Loucy (cell line): Measurements from ENCODE around the gene GAS7.

Experiments
- H2AFZ ChIP-seq: fragments of 200-600 bp; sonication (generic); 2 replicates; pipeline ENCODE4 v1.6.0; 2016; ENCODE audit warnings: antibody characterized with exemption, mild to moderate bottlenecking, low read length, moderate library complexity
- H3F3A ChIP-seq: fragments of 200-600 bp; 2 replicates; pipeline ENCODE4 v1.6.0; 2016; ENCODE audit warnings: antibody characterized with exemption, low read depth, mild to moderate bottlenecking
- H3K27me3 ChIP-seq: fragments of 200-600 bp; sonication (generic); 2 replicates; pipeline ENCODE4 v1.6.1; 2014; ENCODE audit warnings: low read length, mild to moderate bottlenecking; ENCODE audit not compliant: insufficient read depth, poor library complexity, severe bottlenecking
- H3K36me3 ChIP-seq: fragments of 200-600 bp; sonication (generic); 2 replicates; pipeline ENCODE4 v1.6.1; 2016; ENCODE audit warnings: low read length; ENCODE audit not compliant: insufficient read depth
- H3K4me1 ChIP-seq: fragments of 200-600 bp; sonication (generic); 2 replicates; pipeline ENCODE4 v1.5.1; 2014; ENCODE audit warnings: low read length, mild to moderate bottlenecking; ENCODE audit not compliant: insufficient read depth, poor library complexity, severe bottlenecking
- H3K4me2 ChIP-seq: fragments of 200-600 bp; sonication (generic); 2 replicates; pipeline ENCODE4 v1.6.0; 2014; ENCODE audit warnings: antibody characterized with exemption, low read length, low read depth, mild to moderate bottlenecking; ENCODE audit not compliant: poor library complexity, severe bottlenecking
- H3K4me3 ChIP-seq: fragments of 200-600 bp; sonication (generic); 2 replicates; pipeline ENCODE4 v1.5.1; 2014; ENCODE audit warnings: low read length, mild to moderate bottlenecking, mixed read lengths; ENCODE audit not compliant: poor library complexity, severe bottlenecking
- H3K79me2 ChIP-seq: fragments of 200-600 bp; sonication (generic); 2 replicates; pipeline ENCODE4 v1.6.1; 2014; ENCODE audit warnings: low read length; ENCODE audit not compliant: insufficient read depth
- H3K9ac ChIP-seq: fragments of 200-600 bp; sonication (generic); 2 replicates; pipeline ENCODE4 v1.6.0; 2014; ENCODE audit warnings: mild to moderate bottlenecking, low read depth, low read length, moderate library complexity; ENCODE audit not compliant: poor library complexity, severe bottlenecking
- H3K9me2 ChIP-seq: fragments of 200-600 bp; sonication (generic); replicated peaks from 2 replicates; pipeline ENCODE4 v1.6.1; 2016; ENCODE audit warnings: low read depth, low read length, mixed read lengths
- H3K9me3 ChIP-seq: fragments of 200-600 bp; sonication (generic); 2 replicates; pipeline ENCODE4 v1.6.1; 2014; ENCODE audit warnings: mild to moderate bottlenecking, antibody characterized with exemption, low read length, low read depth; ENCODE audit not compliant: insufficient read depth
- H4K20me1 ChIP-seq: fragments of 200-600 bp; sonication (generic); 2 replicates; pipeline ENCODE4 v1.6.0; 2014; ENCODE audit warnings: antibody characterized with exemption, low read length, mild to moderate bottlenecking; ENCODE audit not compliant: insufficient read depth, poor library complexity, severe bottlenecking
- CTCF ChIP-seq: fragments of 200-600 bp; sonication (generic); conservative IDR thresholded peaks from 2 replicates; pipeline ENCODE4 v1.5.1; 2014; ENCODE audit warnings: mild to moderate bottlenecking, antibody characterized with exemption, low read length
- EZH2phosphoT487 ChIP-seq: fragments of 200-600 bp; IDR thresholded peaks from 2 replicates; pipeline ENCODE4 v1.6.1; 2018; ENCODE audit warnings: antibody characterized with exemption, mild to moderate bottlenecking, moderate library complexity, borderline replicate concordance

Gene GAS7

DNA sequence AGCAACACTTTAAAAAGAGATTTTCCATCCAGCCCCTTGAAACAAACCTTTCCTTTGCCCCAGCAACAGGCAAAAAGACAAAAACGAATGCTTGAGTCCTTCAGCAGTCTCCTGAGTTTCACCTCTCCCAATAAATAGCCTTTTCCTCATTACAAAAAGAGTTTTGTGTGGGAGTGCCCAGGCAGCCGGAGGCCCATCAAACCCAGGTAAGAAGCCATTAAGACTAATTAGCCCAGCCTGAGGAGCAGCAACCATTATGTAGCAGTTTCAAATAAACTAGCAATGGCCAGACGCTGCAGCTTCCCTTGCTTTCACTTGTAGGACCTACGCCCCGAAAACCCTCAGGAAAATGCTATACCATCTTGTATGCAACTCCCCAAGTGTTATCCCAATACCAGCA, 15.6 kb downstream of the GAS7 start:
- Histone ChIP-seq H3K9ac (no peak overlapping the region), H3K79me2 (peaks cover 97% of the 10 kb centered on the region), H3K4me3 (no peak overlapping the region), H3K4me1 (peaks cover 36% of the 10 kb centered on the region), H3F3A (no peaks in the 10 kb centered on the region), H2AFZ (no peak overlapping the region), H3K4me2 (no peak overlapping the region), H3K9me2 (no peaks in the 10 kb centered on the region), H3K27me3 (no peaks in the 10 kb centered on the region), H3K9me3 (no peaks in the 10 kb centered on the region), H3K36me3 (no peaks in the 10 kb centered on the region), H4K20me1 (peaks cover 21% of the 10 kb centered on the region)
- TF ChIP-seq EZH2phosphoT487 (no peak), CTCF (no peak)

GRCh38 chr17:10178506-10178991, 19.9 kb downstream of the GAS7 start:
- Histone ChIP-seq H3K4me2 (no peak overlapping the region), H3K79me2 (peaks cover 95% of the 10 kb centered on the region), H2AFZ (no peak overlapping the region), H3K4me1 (peaks cover 19% of the 10 kb centered on the region), H3K9me2 (no peaks in the 10 kb centered on the region), H3K9me3 (no peaks in the 10 kb centered on the region), H4K20me1 (peaks cover 14% of the 10 kb centered on the region), H3K4me3 (no peak overlapping the region), H3K36me3 (no peaks in the 10 kb centered on the region), H3F3A (no peaks in the 10 kb centered on the region), H3K27me3 (no peaks in the 10 kb centered on the region), H3K9ac (no peak overlapping the region)
- no peak for TF ChIP-seq CTCF
- no peak for TF ChIP-seq EZH2phosphoT487

DNA sequence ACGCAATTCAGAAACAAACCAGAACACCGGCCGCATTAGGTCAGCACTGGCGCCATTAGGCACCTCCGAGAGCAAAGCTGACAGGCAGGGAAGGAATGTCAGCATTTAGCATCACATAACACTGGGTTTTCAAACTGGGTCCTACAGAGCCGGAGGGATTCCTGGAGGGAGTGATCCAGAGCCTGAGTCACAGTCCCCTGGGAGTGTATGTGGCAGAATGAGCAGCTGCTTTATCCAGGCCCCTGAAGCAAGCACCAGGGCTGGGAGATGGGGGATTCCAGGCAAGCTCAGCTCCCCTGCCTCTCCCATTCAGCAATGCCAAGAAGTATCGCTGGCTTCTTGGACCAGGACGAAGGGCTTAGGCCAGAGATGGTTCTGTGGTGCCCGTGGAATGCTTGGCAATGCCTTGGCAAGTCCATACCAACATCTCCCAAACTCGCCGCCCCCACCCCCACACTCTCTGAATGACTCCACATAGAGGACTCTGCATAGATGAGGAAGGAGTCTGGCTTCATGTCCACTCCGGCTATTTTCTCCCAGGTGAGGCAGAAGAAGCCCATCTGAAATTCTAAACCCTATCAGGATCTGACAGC, 20.4 kb downstream of the GAS7 start:
- Histone ChIP-seq H2AFZ (no peak overlapping the region), H3K36me3 (no peaks in the 10 kb centered on the region), H3K4me3 (no peak overlapping the region), H3K4me2 (no peak overlapping the region), H3K79me2 (peaks cover 95% of the 10 kb centered on the region), H3K27me3 (no peaks in the 10 kb centered on the region), H3K9me2 (no peaks in the 10 kb centered on the region), H3K9me3 (no peaks in the 10 kb centered on the region), H3K4me1 (peaks cover 15% of the 10 kb centered on the region), H3K9ac (no peak overlapping the region), H3F3A (no peaks in the 10 kb centered on the region), H4K20me1 (peaks cover 14% of the 10 kb centered on the region)
- TF ChIP-seq CTCF (no peak), EZH2phosphoT487 (no peak)
